IMR-90 (cell line): ENCODE results near the gene ANKRD6. TPM values are rescaled to one million over a fixed set of nuclear protein-coding genes. Genes with fewer than 3 reads are reported as not detected.

Experiments used
- ATAC-seq: fragments of 200-7000 bp; cut with Tn5 transposase; 2 replicates; pipeline ENCODE4 v1.9.1; 2020; ENCODE audit warnings: low read depth, mild to moderate bottlenecking, moderate library complexity
- BruUV-seq: library from RNA; stranded (reverse); fragments of 400-500 nt; replicated peaks from 2 replicates; lab custom pipeline; 2021; lab: Mats Ljungman, UMichigan
- CTCF ChIA-PET: fragments of 300-600 bp; formaldehyde crosslinking; extraction: SDS; loops from one replicate; lab custom pipeline; 2021; ENCODE audit warnings: antibody characterized with exemption; lab: Yijun Ruan, JAX
- POLR2A ChIA-PET: fragments of 300-600 bp; sonication (Branson Sonifier 250); formaldehyde crosslinking; loops from one replicate; lab custom pipeline; 2022; ENCODE audit warnings: antibody characterized with exemption; ENCODE audit not compliant: unreplicated experiment; lab: Charles Lee
- DNase-seq: peaks from one replicate; pipeline ENCODE4 v3.0.0; 2013
- H2AFZ ChIP-seq: replicated peaks from 2 replicates; pipeline ENCODE3; 2013; ENCODE audit warnings: low read length, mild to moderate bottlenecking; ENCODE audit not compliant: poor library complexity
- H2AK5ac ChIP-seq: 2 replicates; pipeline ENCODE4 v1.6.1; 2013; ENCODE audit warnings: low read depth, low read length, inconsistent platforms
- H2AK9ac ChIP-seq: replicated peaks from 2 replicates; pipeline ENCODE3; 2013; ENCODE audit warnings: mild to moderate bottlenecking, low read depth, low read length, moderate library complexity; ENCODE audit not compliant: poor library complexity
- H2BK120ac ChIP-seq: 2 replicates; pipeline ENCODE4 v1.6.1; 2013; ENCODE audit warnings: low read depth, low read length, inconsistent platforms
- H2BK15ac ChIP-seq: 3 replicates; pipeline ENCODE4 v1.6.1; 2013; ENCODE audit warnings: low read depth, low read length, inconsistent platforms
- H2BK20ac ChIP-seq: 2 replicates; pipeline ENCODE4 v1.6.1; 2013; ENCODE audit warnings: low read depth, mild to moderate bottlenecking, inconsistent platforms, low read length, moderate library complexity
- H2BK5ac ChIP-seq: 2 replicates; pipeline ENCODE4 v1.6.1; 2013; ENCODE audit warnings: mild to moderate bottlenecking, low read depth, low read length, inconsistent platforms; ENCODE audit not compliant: poor library complexity, severe bottlenecking
- H3K14ac ChIP-seq: replicated peaks from 2 replicates; pipeline ENCODE4 v1.6.1; 2013; ENCODE audit warnings: low read depth, low read length, inconsistent platforms
- H3K18ac ChIP-seq: 2 replicates; pipeline ENCODE4 v1.6.1; 2013; ENCODE audit warnings: low read depth, low read length, control low read depth
- H3K23ac ChIP-seq: 2 replicates; pipeline ENCODE4 v1.6.1; 2013; ENCODE audit warnings: low read depth, low read length, inconsistent platforms
- H3K27ac ChIP-seq: 2 replicates; pipeline ENCODE4 v1.5.1; 2013; ENCODE audit warnings: mild to moderate bottlenecking, control low read depth, low read length; ENCODE audit not compliant: insufficient read depth
- H3K27me3 ChIP-seq: 2 replicates; pipeline ENCODE4 v1.6.1; 2013; ENCODE audit warnings: low read length; ENCODE audit not compliant: control insufficient read depth, insufficient read depth
- H3K36me3 ChIP-seq: 2 replicates; pipeline ENCODE4 v1.6.1; 2013; ENCODE audit warnings: low read length, mixed read lengths; ENCODE audit not compliant: control insufficient read depth, insufficient read depth
- H3K4ac ChIP-seq: 2 replicates; pipeline ENCODE4 v1.6.1; 2013; ENCODE audit warnings: low read depth, low read length, inconsistent platforms
- H3K4me1 ChIP-seq: 2 replicates; pipeline ENCODE4 v1.6.1; 2013; ENCODE audit warnings: low read length, mixed read lengths; ENCODE audit not compliant: control insufficient read depth, insufficient read depth
- H3K4me2 ChIP-seq: 2 replicates; pipeline ENCODE4 v1.6.1; 2013; ENCODE audit warnings: low read depth, mild to moderate bottlenecking, control low read depth, low read length, moderate library complexity
- H3K4me3 ChIP-seq: 2 replicates; pipeline ENCODE4 v1.5.1; 2013; ENCODE audit warnings: low read depth, mild to moderate bottlenecking, control low read depth, low read length, moderate library complexity; ENCODE audit not compliant: insufficient read depth
- H3K56ac ChIP-seq: 2 replicates; pipeline ENCODE4 v1.6.1; 2013; ENCODE audit warnings: low read length, inconsistent platforms; ENCODE audit not compliant: insufficient read depth; ENCODE audit errors: extremely low read depth
- H3K79me1 ChIP-seq, 2 experiments: 2 replicates each; pipeline ENCODE4 v1.6.1; 2013; ENCODE audit warnings: low read length in 2 of 2, inconsistent platforms in 1 of 2, low read depth in 1 of 2
- H3K9ac ChIP-seq: 2 replicates; pipeline ENCODE4 v1.6.1; 2013; ENCODE audit warnings: low read depth, low read length, control low read depth
- H3K9me1 ChIP-seq: 2 replicates; pipeline ENCODE4 v1.6.1; 2013; ENCODE audit warnings: low read length, inconsistent platforms; ENCODE audit not compliant: insufficient read depth
- H3K9me3 ChIP-seq: 2 replicates; pipeline ENCODE4 v1.6.1; 2013; ENCODE audit warnings: low read length; ENCODE audit not compliant: control insufficient read depth, insufficient read depth
- H4K20me1 ChIP-seq: 2 replicates; pipeline ENCODE4 v1.6.1; 2013; ENCODE audit warnings: low read length, inconsistent platforms; ENCODE audit not compliant: insufficient read depth
- H4K5ac ChIP-seq: 2 replicates; pipeline ENCODE4 v1.6.1; 2013; ENCODE audit warnings: mild to moderate bottlenecking, low read depth, low read length, control low read depth
- H4K8ac ChIP-seq, 2 experiments: 2 replicates each; pipeline ENCODE4 v1.6.1; 2013; ENCODE audit warnings: low read depth in 2 of 2, low read length in 2 of 2, control low read depth in 1 of 2, inconsistent platforms in 1 of 2
- H4K91ac ChIP-seq: 2 replicates; pipeline ENCODE4 v1.6.1; 2013; ENCODE audit warnings: low read depth, low read length, inconsistent platforms; ENCODE audit not compliant: insufficient read depth
- BHLHE40 ChIP-seq: fragments of 150-350 bp; IDR thresholded peaks from 2 replicates; pipeline ENCODE4 v1.6.1; 2016; ENCODE audit warnings: mild to moderate bottlenecking, low read depth, low read length
- CEBPB ChIP-seq: IDR thresholded peaks from 2 replicates; pipeline ENCODE4 v1.6.1; 2012; ENCODE audit warnings: low read depth, low read length, improper control_type of control experiment
- CHD1 ChIP-seq: IDR thresholded peaks from 2 replicates; pipeline ENCODE4 v1.6.1; 2012; ENCODE audit warnings: low read depth, low read length, improper control_type of control experiment
- CTCF ChIP-seq: conservative IDR thresholded peaks from 2 replicates; pipeline ENCODE4 v1.5.1; 2012; ENCODE audit warnings: mild to moderate bottlenecking, low read depth, low read length, improper control_type of control experiment
- FOS ChIP-seq: fragments of 150-350 bp; IDR thresholded peaks from 2 replicates; pipeline ENCODE4 v1.6.1; 2016; ENCODE audit warnings: low read depth, low read length
- MAFK ChIP-seq: IDR thresholded peaks from 2 replicates; pipeline ENCODE4 v1.6.1; 2012; ENCODE audit warnings: low read depth, low read length, improper control_type of control experiment
- MAZ ChIP-seq: IDR thresholded peaks from 2 replicates; pipeline ENCODE4 v1.6.1; 2012; ENCODE audit warnings: low read depth, mild to moderate bottlenecking, low read length, improper control_type of control experiment, moderate library complexity, borderline replicate concordance
- MXI1 ChIP-seq: IDR thresholded peaks from 2 replicates; pipeline ENCODE4 v1.6.1; 2012; ENCODE audit warnings: low read depth, mild to moderate bottlenecking, low read length, moderate library complexity, borderline replicate concordance
- NFE2L2 ChIP-seq: fragments of 150-350 bp; IDR thresholded peaks from 2 replicates; pipeline ENCODE4 v1.6.1; 2016; ENCODE audit warnings: low read depth, mild to moderate bottlenecking, low read length
- POLR2A ChIP-seq: IDR thresholded peaks from 2 replicates; pipeline ENCODE4 v1.6.1; 2012; ENCODE audit warnings: mild to moderate bottlenecking, low read depth, low read length
- RAD21 ChIP-seq: IDR thresholded peaks from 2 replicates; pipeline ENCODE4 v1.6.1; 2012; ENCODE audit warnings: low read length, improper control_type of control experiment
- RCOR1 ChIP-seq: IDR thresholded peaks from 2 replicates; pipeline ENCODE4 v1.6.1; 2012; ENCODE audit warnings: mild to moderate bottlenecking, low read length, improper control_type of control experiment; ENCODE audit not compliant: insufficient replicate concordance
- RFX5 ChIP-seq: IDR thresholded peaks from 2 replicates; pipeline ENCODE4 v1.8.0; 2012; ENCODE audit warnings: low read depth, mild to moderate bottlenecking, low read length, moderate library complexity
- SMC3 ChIP-seq: fragments of 150-350 bp; IDR thresholded peaks from 2 replicates; pipeline ENCODE4 v1.6.1; 2016; ENCODE audit warnings: low read depth, mild to moderate bottlenecking, antibody characterized with exemption, low read length, moderate library complexity
- whole genome bisulfite sequencing, 2 experiments: methylation state at CpG; one replicate each; pipeline versions ENCODE4 v1.1.5 to v1.1.7; 2013; ENCODE audit warnings: missing lambda C conversion rate in 2 of 2; ENCODE audit not compliant: insufficient read length in 1 of 2; ENCODE audit errors: extremely low coverage in 2 of 2; 5-methylcytosine and 5-hydroxymethylcytosine counted together
- dilution Hi-C: fragments of 300-500 bp; cut with HindIII; formaldehyde crosslinking; loops from one replicate; pipeline ENCODE4 v1.14.3; 2018; ENCODE audit warnings: low sequenced_read_pairs; ENCODE audit not compliant: unreplicated experiment
- in situ Hi-C: fragments of 300-500 bp; cut with MboI; formaldehyde crosslinking; loops from 3 replicates; pipeline ENCODE4 v1.14.3; 2019; ENCODE audit warnings: low sequenced_read_pairs, inconsistent platforms, mixed read lengths
- intact Hi-C: fragments of 100-400 bp; cut with micrococcal nuclease; formaldehyde crosslinking; loops from 2 replicates; pipeline ENCODE4 v1.10.0; 2022
- polyA plus RNA-seq, 3 experiments: library from polyadenylated mRNA; depleted of rRNA; stranded (reverse); fragments of >200 nt; gene quantifications; 2 replicates each; pipeline ENCODE4 v1.2.3, GENCODE V29; 2012; ENCODE audit warnings: low replicate concordance in 1 of 3
- total RNA-seq: library from RNA; depleted of rRNA; stranded (reverse); fragments of >200 nt; gene quantifications from 2 replicates; pipeline ENCODE4 v1.2.3, GENCODE V29; 2012
- TF ChIP-seq, protein P1 (sequence below): fragments of 150-350 bp; IDR thresholded peaks from 2 replicates; pipeline ENCODE4 v1.6.1; 2017; ENCODE audit warnings: mild to moderate bottlenecking, antibody characterized with exemption, low read length, low read depth
- TF ChIP-seq, protein P2 (sequence below): fragments of 150-350 bp; IDR thresholded peaks from 2 replicates; pipeline ENCODE4 v1.6.1; 2016; ENCODE audit warnings: low read depth, mild to moderate bottlenecking, low read length, moderate library complexity, borderline replicate concordance

ANKRD6 gene
- total and polyA plus RNA-seq, 2 of the 4 experiments (the other 2 are of a cell fraction): 0.12 to 0.18 TPM

DNA sequence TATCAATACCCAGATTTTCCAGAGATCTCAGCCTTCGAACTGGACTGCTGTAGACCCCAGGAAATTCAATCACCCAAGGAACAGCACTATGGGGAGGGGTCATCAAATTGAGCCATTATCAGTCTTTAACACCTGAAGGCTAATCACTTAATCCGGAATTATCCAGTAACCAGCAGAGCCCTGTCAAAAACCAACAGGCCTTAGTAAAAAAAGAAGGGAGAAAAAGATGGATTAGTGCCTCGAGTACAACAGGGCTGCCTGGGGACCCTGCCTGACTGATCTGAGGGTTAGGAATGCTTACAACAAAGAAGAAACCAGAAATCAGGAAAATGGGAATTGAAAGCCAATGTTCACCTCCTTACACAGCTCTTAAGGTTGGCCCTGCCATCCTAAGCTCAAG is 28.4 kb upstream of the ANKRD6 start:
- H3K9ac ChIP-seq: no peak overlapping the region
- H3K79me1 ChIP-seq: no peaks in the 10 kb centered on the region
- no peak overlapping the region for H2BK20ac ChIP-seq
- no peak overlapping the region for H2BK120ac ChIP-seq
- H3K4me3 ChIP-seq: no peak overlapping the region
- H2BK5ac ChIP-seq: no peak overlapping the region
- no peak overlapping the region for H4K5ac ChIP-seq
- no peaks in the 10 kb centered on the region for H3K9me1 ChIP-seq
- no peaks in the 10 kb centered on the region for H4K20me1 ChIP-seq
- no TSS peak for BruUV-seq
- peaks cover 22% of the 10 kb centered on the region for H3K27me3 ChIP-seq
- WGBS, 2 experiments: no CpG with 5 or more reads among the region's 3 CpGs
- dilution Hi-C loops (no loop called here), intact Hi-C loops (no loop called here), in situ Hi-C loops (no loop called here)
- H3K4me1 ChIP-seq: no peaks in the 10 kb centered on the region
- ATAC-seq (no peak), DNase-seq (no peak)
- H2AK9ac ChIP-seq: no peak overlapping the region
- H3K14ac ChIP-seq: no peak overlapping the region
- no peak overlapping the region for H3K18ac ChIP-seq
- no peaks in the 10 kb centered on the region for H3K9me3 ChIP-seq
- H3K56ac ChIP-seq: no peak overlapping the region
- H3K36me3 ChIP-seq: no peaks in the 10 kb centered on the region
- no peak overlapping the region for H3K4ac ChIP-seq
- ChIA-PET CTCF (no interaction called here), POLR2A (no interaction called here)
- no peak overlapping the region for H3K4me2 ChIP-seq
- H4K91ac ChIP-seq: no peak overlapping the region
- H3K23ac ChIP-seq: no peak overlapping the region
- H2AFZ ChIP-seq: no peak overlapping the region
- H3K27ac ChIP-seq: no peak overlapping the region
- H2AK5ac ChIP-seq: no peak overlapping the region
- no peak for TF ChIP-seq RCOR1
- TF ChIP-seq CTCF: no peak
- no peak for TF ChIP-seq NFE2L2
- TF ChIP-seq CHD1: no peak
- TF ChIP-seq MXI1: no peak
- no peak for TF ChIP-seq MAZ
- no peak for TF ChIP-seq CEBPB
- TF ChIP-seq BHLHE40: no peak
- TF ChIP-seq SMC3: no peak
- TF ChIP-seq FOS: no peak
- no peak for TF ChIP-seq RFX5
- TF ChIP-seq MAFK: no peak
- TF ChIP-seq, protein P1, sequence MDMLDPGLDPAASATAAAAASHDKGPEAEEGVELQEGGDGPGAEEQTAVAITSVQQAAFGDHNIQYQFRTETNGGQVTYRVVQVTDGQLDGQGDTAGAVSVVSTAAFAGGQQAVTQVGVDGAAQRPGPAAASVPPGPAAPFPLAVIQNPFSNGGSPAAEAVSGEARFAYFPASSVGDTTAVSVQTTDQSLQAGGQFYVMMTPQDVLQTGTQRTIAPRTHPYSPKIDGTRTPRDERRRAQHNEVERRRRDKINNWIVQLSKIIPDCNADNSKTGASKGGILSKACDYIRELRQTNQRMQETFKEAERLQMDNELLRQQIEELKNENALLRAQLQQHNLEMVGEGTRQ: no peak
- TF ChIP-seq, protein P2, sequence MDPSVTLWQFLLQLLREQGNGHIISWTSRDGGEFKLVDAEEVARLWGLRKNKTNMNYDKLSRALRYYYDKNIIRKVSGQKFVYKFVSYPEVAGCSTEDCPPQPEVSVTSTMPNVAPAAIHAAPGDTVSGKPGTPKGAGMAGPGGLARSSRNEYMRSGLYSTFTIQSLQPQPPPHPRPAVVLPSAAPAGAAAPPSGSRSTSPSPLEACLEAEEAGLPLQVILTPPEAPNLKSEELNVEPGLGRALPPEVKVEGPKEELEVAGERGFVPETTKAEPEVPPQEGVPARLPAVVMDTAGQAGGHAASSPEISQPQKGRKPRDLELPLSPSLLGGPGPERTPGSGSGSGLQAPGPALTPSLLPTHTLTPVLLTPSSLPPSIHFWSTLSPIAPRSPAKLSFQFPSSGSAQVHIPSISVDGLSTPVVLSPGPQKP: no peak
- no peak for TF ChIP-seq RAD21
- no peak for TF ChIP-seq POLR2A
- H2BK15ac ChIP-seq: no peak overlapping the region
- no peak overlapping the region for H4K8ac ChIP-seq
